ENCODE data around the gene MED12L. TPM values are rescaled to one million over a fixed set of nuclear protein-coding genes. Genes with fewer than 3 reads are reported as not detected.

The MED12L gene
- total and polyA plus RNA-seq, 10 of the 15 experiments (the other 5 are each of a cell fraction or from before 2014, with no cell fraction given), result 0.01 to 0.06 (median 0.03) TPM; not detected in 2

- no peak for TF ChIP-seq ZNF592 (IDR thresholded peaks at IDR 0.05)
- TF ChIP-seq NFYA (IDR thresholded peaks at IDR 0.05; ENCODE audit: borderline replicate concordance, low read depth, low read length), result no peak
- no peak for TF ChIP-seq TCF7 (IDR thresholded peaks at IDR 0.05; ENCODE audit: borderline replicate concordance)
- TF ChIP-seq NR2C1 (IDR thresholded peaks at IDR 0.05), result no peak
- TF ChIP-seq, protein P1, sequence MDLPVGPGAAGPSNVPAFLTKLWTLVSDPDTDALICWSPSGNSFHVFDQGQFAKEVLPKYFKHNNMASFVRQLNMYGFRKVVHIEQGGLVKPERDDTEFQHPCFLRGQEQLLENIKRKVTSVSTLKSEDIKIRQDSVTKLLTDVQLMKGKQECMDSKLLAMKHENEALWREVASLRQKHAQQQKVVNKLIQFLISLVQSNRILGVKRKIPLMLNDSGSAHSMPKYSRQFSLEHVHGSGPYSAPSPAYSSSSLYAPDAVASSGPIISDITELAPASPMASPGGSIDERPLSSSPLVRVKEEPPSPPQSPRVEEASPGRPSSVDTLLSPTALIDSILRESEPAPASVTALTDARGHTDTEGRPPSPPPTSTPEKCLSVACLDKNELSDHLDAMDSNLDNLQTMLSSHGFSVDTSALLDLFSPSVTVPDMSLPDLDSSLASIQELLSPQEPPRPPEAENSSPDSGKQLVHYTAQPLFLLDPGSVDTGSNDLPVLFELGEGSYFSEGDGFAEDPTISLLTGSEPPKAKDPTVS (IDR thresholded peaks at IDR 0.05; ENCODE audit: low read depth, low read length), result no peak
- no peak for TF ChIP-seq POLR2AphosphoS2 (IDR thresholded peaks at IDR 0.05; ENCODE audit: low read depth, low read length)
- TF ChIP-seq LARP7 (IDR thresholded peaks at IDR 0.05), result no peak
Measured at GRCh38 chr3:151204530-151205402, 119.3 kb downstream of the MED12L start (continued).

Measured in GM12878 (cell line).